Measurements from ENCODE around the gene ZNF862.

DNA sequence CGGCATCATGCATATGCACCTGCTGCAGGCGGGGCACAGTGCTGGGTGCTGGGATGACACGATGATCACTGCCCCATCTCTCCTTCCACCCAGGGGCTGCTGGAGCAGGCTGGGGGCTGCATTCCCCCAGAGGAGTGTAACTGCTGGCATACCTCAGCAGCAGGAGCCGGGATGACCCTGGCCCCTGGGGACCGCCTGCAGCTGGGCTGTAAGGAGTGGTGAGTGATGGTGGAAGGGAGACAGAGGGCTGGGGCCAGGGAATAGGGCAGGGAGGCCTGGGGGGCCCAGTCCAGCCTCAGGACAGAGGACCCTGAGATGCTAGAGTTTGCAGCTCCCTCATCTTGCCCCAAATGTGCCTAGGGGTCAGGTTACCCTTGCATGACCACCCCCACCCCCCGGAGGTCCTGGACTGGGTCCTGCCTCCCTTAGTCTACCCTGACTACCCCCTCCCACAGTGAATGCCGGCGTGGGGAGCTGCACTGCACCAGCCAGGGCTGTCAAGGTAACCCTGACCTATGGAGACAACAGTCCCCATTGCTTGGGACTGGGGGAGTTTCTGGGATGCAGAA lies 14.5 kb upstream of the ZNF862 start:
- TF ChIP-seq, protein P1, sequence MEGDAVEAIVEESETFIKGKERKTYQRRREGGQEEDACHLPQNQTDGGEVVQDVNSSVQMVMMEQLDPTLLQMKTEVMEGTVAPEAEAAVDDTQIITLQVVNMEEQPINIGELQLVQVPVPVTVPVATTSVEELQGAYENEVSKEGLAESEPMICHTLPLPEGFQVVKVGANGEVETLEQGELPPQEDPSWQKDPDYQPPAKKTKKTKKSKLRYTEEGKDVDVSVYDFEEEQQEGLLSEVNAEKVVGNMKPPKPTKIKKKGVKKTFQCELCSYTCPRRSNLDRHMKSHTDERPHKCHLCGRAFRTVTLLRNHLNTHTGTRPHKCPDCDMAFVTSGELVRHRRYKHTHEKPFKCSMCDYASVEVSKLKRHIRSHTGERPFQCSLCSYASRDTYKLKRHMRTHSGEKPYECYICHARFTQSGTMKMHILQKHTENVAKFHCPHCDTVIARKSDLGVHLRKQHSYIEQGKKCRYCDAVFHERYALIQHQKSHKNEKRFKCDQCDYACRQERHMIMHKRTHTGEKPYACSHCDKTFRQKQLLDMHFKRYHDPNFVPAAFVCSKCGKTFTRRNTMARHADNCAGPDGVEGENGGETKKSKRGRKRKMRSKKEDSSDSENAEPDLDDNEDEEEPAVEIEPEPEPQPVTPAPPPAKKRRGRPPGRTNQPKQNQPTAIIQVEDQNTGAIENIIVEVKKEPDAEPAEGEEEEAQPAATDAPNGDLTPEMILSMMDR (IDR thresholded peaks at IDR 0.05): no peak
- TF ChIP-seq POLR2A (IDR thresholded peaks at IDR 0.05): no peak

All from gastroesophageal sphincter (tissue), 3 donors.